Measurements from ENCODE around the gene SNAPC1. TPM values are rescaled to one million over a fixed set of nuclear protein-coding genes. Genes with fewer than 3 reads are reported as not detected.

The SNAPC1 gene
- polyA plus RNA-seq, 1 donor from 2014 or later = 5.2 TPM

- Mint-ChIP-seq H3K4me3 (peak within 1 kb of the TSS; percentile 55 to 88 (median 72)), H3K9me3 (peaks cover 0 to 2% (median 0%) of the 10 kb centered on the region in 3 donors), H3K4me1 (peaks cover 7 to 13% (median 10%) of the 10 kb centered on the region in 3 donors), H3K36me3 (no peaks in the 10 kb centered on the region), H3K27ac (no peak within 1 kb of the TSS), H3K27me3 (peaks cover 39% of the 10 kb centered on the region)
Observed at GRCh38 chr14:61812347-61813095, 50.3 kb downstream of the SNAPC1 start, which contains the start of gene SYT16. TSS of gene SYT16 (plus strand) at chr14:61812703.

GRCh38 chr14:61813096-61813606 is 50.9 kb downstream of the SNAPC1 start:
- Mint-ChIP-seq H3K36me3 (no peaks in the 10 kb centered on the region), H3K27ac (no peak overlapping the region), H3K9me3 (peaks cover 0 to 2% (median 0%) of the 10 kb centered on the region in 3 donors), H3K27me3 (peaks cover 39% of the 10 kb centered on the region), H3K4me3 (peak overlapping the region; percentile 29 to 88 (median 59)), H3K4me1 (peaks cover 7 to 13% (median 10%) of the 10 kb centered on the region in 3 donors)

GRCh38 chr14:61822458-61822857 is 60.2 kb downstream of the SNAPC1 start:
- H3K27me3 Mint-ChIP-seq = peaks cover 2% of the 10 kb centered on the region
- no peaks in the 10 kb centered on the region for H3K36me3 Mint-ChIP-seq
- peaks cover 0 to 5% (median 2%) of the 10 kb centered on the region in 3 donors for H3K9me3 Mint-ChIP-seq
- no peak overlapping the region for H3K27ac Mint-ChIP-seq
- no peak overlapping the region for H3K4me3 Mint-ChIP-seq
- H3K4me1 Mint-ChIP-seq = peaks cover 0 to 2% (median 0%) of the 10 kb centered on the region in 3 donors

GRCh38 chr14:61832783-61833182 is 70.6 kb downstream of the SNAPC1 start:
- H3K27ac Mint-ChIP-seq = no peak overlapping the region
- no peaks in the 10 kb centered on the region for H3K9me3 Mint-ChIP-seq
- peaks cover 2% of the 10 kb centered on the region for H3K27me3 Mint-ChIP-seq
- peaks cover 0 to 4% (median 4%) of the 10 kb centered on the region in 3 donors for H3K4me1 Mint-ChIP-seq
- H3K36me3 Mint-ChIP-seq = no peaks in the 10 kb centered on the region
- H3K4me3 Mint-ChIP-seq = no peak overlapping the region

GRCh38 chr14:61836184-61836583 is 74.0 kb downstream of the SNAPC1 start:
- peaks cover 0 to 5% (median 4%) of the 10 kb centered on the region in 3 donors for H3K4me1 Mint-ChIP-seq
- H3K4me3 Mint-ChIP-seq = no peak overlapping the region
- H3K27ac Mint-ChIP-seq = no peak overlapping the region
- peaks cover 2% of the 10 kb centered on the region for H3K27me3 Mint-ChIP-seq
- no peaks in the 10 kb centered on the region for H3K36me3 Mint-ChIP-seq
- no peaks in the 10 kb centered on the region for H3K9me3 Mint-ChIP-seq

- no peaks in the 10 kb centered on the region for H3K9me3 Mint-ChIP-seq
- no peak overlapping the region for H3K27ac Mint-ChIP-seq
- H3K27me3 Mint-ChIP-seq = peaks cover 5% of the 10 kb centered on the region
- H3K4me1 Mint-ChIP-seq = peaks cover 0 to 5% (median 4%) of the 10 kb centered on the region in 3 donors
- H3K4me3 Mint-ChIP-seq = no peak overlapping the region
- no peaks in the 10 kb centered on the region for H3K36me3 Mint-ChIP-seq
Observed at GRCh38 chr14:61836807-61837206, 74.6 kb downstream of the SNAPC1 start.

- Mint-ChIP-seq H3K27ac (no peak overlapping the region), H3K4me1 (peaks cover 0 to 5% (median 4%) of the 10 kb centered on the region in 3 donors), H3K27me3 (peaks cover 5% of the 10 kb centered on the region), H3K9me3 (peaks cover 0 to 3% (median 0%) of the 10 kb centered on the region in 3 donors), H3K36me3 (no peaks in the 10 kb centered on the region), H3K4me3 (peak overlapping the region in 1 of 4 donors; percentile 43)
Observed at GRCh38 chr14:61837336-61838229, 75.4 kb downstream of the SNAPC1 start.

GRCh38 chr14:61838661-61839245 is 76.5 kb downstream of the SNAPC1 start:
- Mint-ChIP-seq H3K36me3 (no peaks in the 10 kb centered on the region), H3K9me3 (peaks cover 0 to 3% (median 0%) of the 10 kb centered on the region in 3 donors), H3K27me3 (peaks cover 5% of the 10 kb centered on the region), H3K4me1 (peaks cover 0 to 5% (median 4%) of the 10 kb centered on the region in 3 donors), H3K4me3 (no peak overlapping the region), H3K27ac (peak overlapping the region in 1 of 3 donors; percentile 51)

GRCh38 chr14:61839507-61839906 is 77.3 kb downstream of the SNAPC1 start:
- Mint-ChIP-seq H3K4me1 (peaks cover 0 to 5% (median 4%) of the 10 kb centered on the region in 3 donors), H3K27ac (no peak overlapping the region), H3K4me3 (no peak overlapping the region), H3K27me3 (peaks cover 5% of the 10 kb centered on the region), H3K9me3 (peaks cover 0 to 3% (median under 1%) of the 10 kb centered on the region in 3 donors), H3K36me3 (no peaks in the 10 kb centered on the region)

- Mint-ChIP-seq H3K36me3 (peaks cover 2% of the 10 kb centered on the region), H3K4me3 (no peak overlapping the region), H3K27ac (no peak overlapping the region), H3K4me1 (peaks cover 0 to 5% (median 4%) of the 10 kb centered on the region in 3 donors), H3K27me3 (peaks cover 8% of the 10 kb centered on the region), H3K9me3 (peaks cover 0 to 3% (median 3%) of the 10 kb centered on the region in 3 donors)
Observed at GRCh38 chr14:61841145-61841544, 78.9 kb downstream of the SNAPC1 start.

Other genes with a start within 250 kb of the SNAPC1 start
- gene HIF1A, start 66.9 kb upstream of the SNAPC1 start, polyA plus RNA-seq = 88.0 TPM
- not detected for gene SYT16, start 50.3 kb downstream of the SNAPC1 start, polyA plus RNA-seq

Data from IgD-negative memory B cell (primary cell).